Measurements from ENCODE around the gene NUDT5.

Gene NUDT5

GRCh38 chr10:12164085-12164484, 31.6 kb downstream of the NUDT5 start:
- Mint-ChIP-seq H3K4me3 (no peak overlapping the region), H3K9me3 (no peaks in the 10 kb centered on the region), H3K36me3 (peaks cover 15 to 49% of the 10 kb centered on the region in 2 donors), H3K27me3 (no peaks in the 10 kb centered on the region), H3K27ac (no peak overlapping the region), H3K4me1 (no peaks in the 10 kb centered on the region)
- DNase-seq, result no peak
- ATAC-seq (replicated peaks), result no peak

- H3K4me1 Mint-ChIP-seq, result peaks cover 0 to 5% of the 10 kb centered on the region in 2 donors
- no peak overlapping the region for H3K27ac Mint-ChIP-seq
- no peaks in the 10 kb centered on the region for H3K27me3 Mint-ChIP-seq
- ATAC-seq (replicated peaks) (no peak), DNase-seq (no peak)
- H3K4me3 Mint-ChIP-seq, result no peak overlapping the region
- no peaks in the 10 kb centered on the region for H3K9me3 Mint-ChIP-seq
- H3K36me3 Mint-ChIP-seq, result peaks cover 18 to 50% of the 10 kb centered on the region in 2 donors
Observed at GRCh38 chr10:12162927-12163326, 32.8 kb downstream of the NUDT5 start.

DNA sequence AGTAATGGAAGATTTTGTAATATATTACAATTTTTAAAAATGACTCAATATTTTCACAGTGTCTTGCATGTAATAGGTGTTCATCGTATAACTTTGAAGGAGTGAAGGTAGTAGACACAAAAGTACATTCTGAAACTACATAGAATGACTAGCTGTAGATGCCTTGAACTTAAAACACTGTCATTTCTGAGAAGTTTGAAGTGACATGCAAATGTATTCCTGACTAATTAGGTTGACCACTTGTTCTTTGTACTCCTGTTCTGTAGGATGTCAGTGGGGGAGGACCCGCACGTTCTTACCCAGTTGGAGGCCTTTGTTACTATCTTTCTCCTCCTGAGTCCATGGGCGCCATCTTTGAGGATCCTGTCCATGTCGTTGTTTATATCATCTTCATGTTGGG, 35.0 kb downstream of the NUDT5 start:
- Mint-ChIP-seq H3K4me3 (no peak overlapping the region), H3K27me3 (no peaks in the 10 kb centered on the region), H3K9me3 (no peaks in the 10 kb centered on the region), H3K27ac (no peak overlapping the region), H3K36me3 (peaks cover 26 to 52% of the 10 kb centered on the region in 2 donors), H3K4me1 (peaks cover 0 to 9% of the 10 kb centered on the region in 2 donors)
- DNase-seq (no peak), ATAC-seq (replicated peaks) (no peak)

GRCh38 chr10:12158111-12158510, 37.6 kb downstream of the NUDT5 start:
- Mint-ChIP-seq H3K9me3 (no peaks in the 10 kb centered on the region), H3K4me3 (no peak overlapping the region), H3K27me3 (no peaks in the 10 kb centered on the region), H3K36me3 (peaks cover 30 to 48% of the 10 kb centered on the region in 2 donors), H3K4me1 (peaks cover 0 to 9% of the 10 kb centered on the region in 2 donors), H3K27ac (no peak overlapping the region)
- DNase-seq, result no peak
- no peak for ATAC-seq (replicated peaks)

DNA sequence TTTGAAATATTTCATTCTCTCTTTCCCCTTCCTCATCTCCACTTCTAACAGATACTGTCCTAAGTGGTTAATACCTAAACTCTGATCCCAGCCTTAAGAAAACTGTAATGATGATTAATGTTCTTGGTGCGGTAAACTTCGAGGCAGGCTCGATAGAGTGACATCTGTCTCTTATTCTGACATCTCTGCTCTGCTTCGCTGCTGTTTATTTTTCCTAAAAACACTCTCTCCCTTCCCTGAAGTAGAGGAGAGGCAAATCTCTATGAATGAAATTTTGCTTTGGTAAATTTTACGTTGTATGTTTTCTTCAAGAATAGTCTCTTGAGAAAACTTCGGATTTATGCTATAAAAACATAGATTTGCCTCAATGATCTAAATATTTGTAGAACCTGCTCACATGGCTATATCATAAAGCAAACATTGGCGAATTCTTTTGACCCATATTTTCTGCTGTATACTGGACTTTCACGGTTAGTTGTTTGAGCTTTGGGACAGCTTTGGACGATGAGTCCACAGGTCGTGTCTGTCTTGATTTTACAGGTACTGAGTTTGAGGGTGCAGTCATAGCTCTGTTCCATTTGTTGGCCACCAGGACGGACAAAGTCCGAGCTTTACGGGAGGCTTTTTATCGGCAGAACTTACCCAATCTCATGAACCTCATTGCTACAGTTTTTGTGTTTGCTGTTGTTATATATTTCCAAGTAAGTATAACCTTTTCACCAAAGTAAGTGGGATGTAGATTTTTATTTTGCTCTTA, 39.1 kb downstream of the NUDT5 start:
- Mint-ChIP-seq H3K4me1 (peaks cover 0 to 9% of the 10 kb centered on the region in 2 donors), H3K4me3 (no peak overlapping the region), H3K27ac (no peak overlapping the region), H3K27me3 (no peaks in the 10 kb centered on the region), H3K9me3 (no peaks in the 10 kb centered on the region), H3K36me3 (peaks cover 33 to 38% of the 10 kb centered on the region in 2 donors)
- ATAC-seq (replicated peaks) (no peak), DNase-seq (no peak)

- ATAC-seq (replicated peaks), result no peak
- no peaks in the 10 kb centered on the region for H3K9me3 Mint-ChIP-seq
- H3K27ac Mint-ChIP-seq, result no peak overlapping the region
- H3K4me1 Mint-ChIP-seq, result peaks cover 0 to 9% of the 10 kb centered on the region in 2 donors
- no peak for DNase-seq
- no peak overlapping the region for H3K4me3 Mint-ChIP-seq
- H3K36me3 Mint-ChIP-seq, result peaks cover 33 to 37% of the 10 kb centered on the region in 2 donors
- no peaks in the 10 kb centered on the region for H3K27me3 Mint-ChIP-seq
Observed at GRCh38 chr10:12154516-12154915, 41.2 kb downstream of the NUDT5 start.

- Mint-ChIP-seq H3K27me3 (no peaks in the 10 kb centered on the region), H3K9me3 (no peaks in the 10 kb centered on the region), H3K4me1 (no peaks in the 10 kb centered on the region), H3K36me3 (peaks cover 25 to 41% of the 10 kb centered on the region in 2 donors), H3K27ac (no peak overlapping the region), H3K4me3 (no peak overlapping the region)
- no peak for ATAC-seq (replicated peaks)
- DNase-seq, result no peak
Observed at GRCh38 chr10:12150163-12150562, 45.5 kb downstream of the NUDT5 start.

DNA sequence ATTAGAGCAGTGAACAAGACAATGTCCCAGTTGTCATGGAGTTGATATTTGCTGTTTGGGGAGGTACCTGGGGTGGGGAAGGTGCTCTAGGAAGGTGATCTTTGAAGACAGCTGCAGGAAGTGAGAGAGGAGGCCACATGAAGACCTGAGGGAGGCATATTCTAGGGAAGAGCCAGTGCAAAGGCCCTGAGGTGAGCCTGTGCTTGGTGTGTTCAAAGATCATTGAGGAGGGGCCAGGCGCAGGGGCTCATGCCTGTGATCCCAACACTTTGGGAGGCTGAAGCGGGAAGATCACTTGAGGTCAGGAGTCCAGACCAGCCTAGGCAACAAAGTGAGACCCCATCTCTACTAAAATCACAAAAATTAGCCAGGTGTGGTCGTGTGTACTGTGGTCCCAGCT, 51.2 kb downstream of the NUDT5 start:
- DNase-seq (no peak), ATAC-seq (replicated peaks) (no peak)
- no peaks in the 10 kb centered on the region for H3K27me3 Mint-ChIP-seq
- no peaks in the 10 kb centered on the region for H3K4me1 Mint-ChIP-seq
- peaks cover 35 to 55% of the 10 kb centered on the region in 2 donors for H3K36me3 Mint-ChIP-seq
- no peaks in the 10 kb centered on the region for H3K9me3 Mint-ChIP-seq
- no peak overlapping the region for H3K4me3 Mint-ChIP-seq
- H3K27ac Mint-ChIP-seq, result peak overlapping the region; percentile 45

DNA sequence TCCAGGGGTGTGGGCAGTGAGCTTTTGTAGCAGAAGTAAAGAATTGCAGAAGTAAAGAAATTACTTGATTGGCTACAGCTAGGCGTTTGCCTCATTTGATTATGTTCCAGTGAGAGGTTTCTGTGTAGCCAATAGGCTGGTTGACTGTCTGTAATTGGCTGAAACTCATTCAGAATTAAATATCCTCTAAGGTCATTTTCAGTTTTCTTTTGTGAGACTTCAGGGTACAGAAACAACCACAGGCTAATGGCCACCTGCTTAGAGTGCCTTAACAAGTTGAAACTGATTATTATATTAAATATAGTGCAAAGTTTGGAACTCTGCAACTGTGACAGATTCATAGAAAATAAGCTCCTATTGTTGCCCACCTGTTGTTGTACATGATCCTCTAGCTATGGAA, 55.7 kb downstream of the NUDT5 start:
- H3K4me3 Mint-ChIP-seq, result no peak overlapping the region
- peaks cover 31 to 52% of the 10 kb centered on the region in 2 donors for H3K36me3 Mint-ChIP-seq

DNA sequence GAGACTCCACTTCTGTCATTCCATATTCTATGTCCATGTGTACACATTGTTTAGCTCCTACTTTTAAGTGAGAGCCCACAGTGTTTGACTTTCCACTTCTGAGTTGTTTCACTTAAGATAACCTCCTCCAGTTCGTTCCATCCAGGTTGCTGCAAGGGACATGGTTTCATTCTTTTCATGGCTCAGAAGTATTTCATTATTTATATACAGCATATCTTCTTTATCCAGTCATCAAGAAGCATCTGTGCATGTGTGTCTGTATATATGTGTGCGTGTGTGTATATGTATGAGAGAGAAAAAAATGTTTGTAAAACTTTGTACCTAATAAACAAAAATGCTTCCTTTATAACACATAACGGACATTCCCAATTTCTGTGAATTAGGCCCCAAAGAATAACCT, 60.1 kb downstream of the NUDT5 start:
- Mint-ChIP-seq H3K4me1 (peaks cover 0 to 4% of the 10 kb centered on the region in 2 donors), H3K27ac (no peak overlapping the region)

More for the DNA sequence above, 55.7 kb downstream of the NUDT5 start:
- no peak for ATAC-seq (replicated peaks)
- Mint-ChIP-seq H3K27me3 (no peaks in the 10 kb centered on the region), H3K9me3 (no peaks in the 10 kb centered on the region), H3K27ac (peak overlapping the region; percentile 37), H3K4me1 (no peaks in the 10 kb centered on the region)
- no peak for DNase-seq

DNA sequence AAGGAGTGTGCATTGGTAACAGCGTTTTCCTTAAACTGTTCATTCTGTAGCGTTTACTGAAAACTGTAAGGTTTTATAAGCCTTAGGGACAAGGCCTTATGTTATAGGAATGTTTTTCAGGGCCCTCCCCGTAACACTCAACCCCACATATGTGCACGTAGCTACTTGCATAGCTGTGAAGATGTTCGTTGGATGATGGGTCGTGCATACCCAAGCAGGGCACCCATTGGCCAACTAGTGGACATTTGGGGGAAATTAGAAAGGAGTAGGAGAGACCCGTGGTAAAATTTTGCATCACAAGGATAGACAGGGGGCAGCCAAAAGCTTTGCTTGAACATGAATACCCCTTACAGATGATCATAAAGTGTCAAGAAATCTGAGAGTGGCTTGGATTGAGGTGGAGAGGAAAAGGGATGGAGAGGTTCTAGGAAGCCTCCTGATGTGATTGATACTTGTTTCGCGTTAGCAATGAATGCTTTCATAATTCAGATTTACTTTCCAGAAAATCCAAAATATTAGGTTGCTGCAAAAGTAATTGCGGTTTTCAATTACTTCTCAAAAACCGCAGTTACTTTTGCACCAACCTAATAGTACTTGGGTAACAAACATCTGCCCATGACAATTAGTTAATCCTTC, 65.3 kb downstream of the NUDT5 start:
- H3K4me1 Mint-ChIP-seq, result peaks cover 13 to 23% of the 10 kb centered on the region in 2 donors
- peak overlapping the region; percentile 58 to 88 for H3K4me3 Mint-ChIP-seq
- peaks cover 14 to 23% of the 10 kb centered on the region in 2 donors for H3K36me3 Mint-ChIP-seq
- H3K9me3 Mint-ChIP-seq, result peaks cover 3 to 5% of the 10 kb centered on the region in 2 donors
- no peaks in the 10 kb centered on the region for H3K27me3 Mint-ChIP-seq
- ATAC-seq (replicated peaks), result peak; percentile 55 to 60
- peak; percentile 39 for DNase-seq
- peak overlapping the region; percentile 2 for H3K27ac Mint-ChIP-seq

More for the DNA sequence above, 60.1 kb downstream of the NUDT5 start:
- no peak for ATAC-seq (replicated peaks)
- H3K27me3 Mint-ChIP-seq, result no peaks in the 10 kb centered on the region
- no peak for DNase-seq
- H3K9me3 Mint-ChIP-seq, result no peaks in the 10 kb centered on the region
- H3K4me3 Mint-ChIP-seq, result no peak overlapping the region
- peaks cover 19 to 33% of the 10 kb centered on the region in 2 donors for H3K36me3 Mint-ChIP-seq

DNA sequence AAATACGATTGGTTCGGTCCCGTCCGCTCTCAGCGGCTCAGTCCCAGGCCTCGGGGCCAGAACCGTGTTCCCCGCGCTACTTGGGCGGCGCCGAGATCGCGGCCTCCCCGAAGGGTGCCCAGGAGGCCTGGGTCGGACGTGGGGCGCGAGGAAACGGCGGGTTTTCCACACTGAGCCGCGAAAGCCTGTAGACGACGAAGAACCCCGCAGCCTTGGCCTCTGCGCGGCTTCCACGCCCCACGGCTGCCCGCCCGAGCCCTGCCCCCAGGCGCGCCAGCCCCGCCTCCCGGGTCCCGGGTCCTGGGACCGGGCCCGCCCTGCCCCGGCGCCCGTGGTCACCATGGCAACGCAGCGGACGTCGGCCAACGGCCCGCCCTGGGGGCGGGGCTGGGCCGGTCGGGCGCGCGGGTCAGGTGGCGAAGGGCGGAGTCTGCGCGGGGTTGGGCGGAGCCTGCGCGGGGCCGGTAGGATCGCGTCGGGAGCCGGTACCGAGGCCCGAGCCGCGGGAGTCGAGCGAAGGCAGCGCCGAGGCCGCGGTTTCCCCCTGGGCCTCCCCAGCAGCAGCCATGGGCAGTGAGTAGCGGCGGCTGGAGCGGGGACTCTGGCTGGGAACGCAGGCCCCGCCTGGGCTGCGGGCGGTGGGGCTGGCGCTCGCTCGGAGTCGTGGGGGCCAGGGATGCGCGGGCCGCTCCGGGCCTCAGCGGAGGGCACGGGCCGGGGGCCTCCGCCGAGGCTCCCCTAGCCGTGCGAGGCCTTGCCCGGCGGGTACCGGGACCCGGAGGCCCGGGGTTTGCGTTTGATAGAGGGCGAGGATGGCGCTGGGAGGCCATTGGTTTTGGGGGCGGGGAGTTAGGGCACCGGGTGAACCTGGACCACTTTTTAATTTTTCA, 66.2 kb downstream of the NUDT5 start, which contains the start of gene SEC61A2:
SEC61A2 (plus strand) TSS at position 456 of the 890 bp plus-strand sequence; CDS start at position 567, 111 bp downstream.
- peaks cover 3 to 5% of the 10 kb centered on the region in 2 donors for H3K9me3 Mint-ChIP-seq
- H3K4me3 Mint-ChIP-seq, result peak within 1 kb of the TSS; percentile 77 to 88
- no peaks in the 10 kb centered on the region for H3K27me3 Mint-ChIP-seq
- peak; percentile 97 for DNase-seq
- peaks cover 13 to 23% of the 10 kb centered on the region in 2 donors for H3K4me1 Mint-ChIP-seq
- H3K36me3 Mint-ChIP-seq, result peaks cover 14 to 26% of the 10 kb centered on the region in 2 donors
- peak; percentile 92 to 93 for ATAC-seq (replicated peaks)
- peak within 1 kb of the TSS; percentile 96 for H3K27ac Mint-ChIP-seq

DNA sequence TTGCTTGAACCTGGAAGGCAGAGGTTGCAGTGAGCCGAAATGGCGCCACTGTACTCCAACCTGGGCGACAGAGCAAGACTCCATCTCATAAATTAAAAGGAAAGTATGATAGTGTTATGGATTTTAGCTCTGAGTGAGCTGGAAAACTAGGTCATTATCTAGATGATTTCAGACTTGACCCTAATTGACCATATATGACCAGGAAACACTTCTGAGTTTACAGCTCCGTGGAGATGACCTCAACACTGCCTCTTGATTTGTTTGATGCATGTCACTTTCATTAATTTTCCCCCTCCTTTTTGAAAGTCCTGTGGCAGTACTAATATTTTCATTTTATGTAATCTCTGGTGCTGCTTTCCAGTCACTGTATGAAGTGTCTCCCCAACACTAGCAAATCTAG, 74.0 kb downstream of the NUDT5 start:
- no peaks in the 10 kb centered on the region for H3K9me3 Mint-ChIP-seq
- ATAC-seq (replicated peaks), result peak in 1 of 2 donors; percentile 6
- peak overlapping the region; percentile 98 for H3K27ac Mint-ChIP-seq
- H3K36me3 Mint-ChIP-seq, result peaks cover 50 to 56% of the 10 kb centered on the region in 2 donors
- no peak for DNase-seq
- H3K27me3 Mint-ChIP-seq, result no peaks in the 10 kb centered on the region
- peak overlapping the region; percentile 60 to 83 for H3K4me3 Mint-ChIP-seq
- peaks cover 17 to 33% of the 10 kb centered on the region in 2 donors for H3K4me1 Mint-ChIP-seq
